Stimulated activated CD8-positive, alpha-beta memory T cell treated with anti-CD3 and anti-CD28 coated beads, Interleukin-12 subunit alpha, Interleukin-12 subunit beta, amount 100 ng/mL, for 24 hours (primary cell): ENCODE results near the gene ZNF436.
A peak's percentile ranks its signal among the peaks of the same experiment; 100 is the strongest.

Experiments used
- DNase-seq: peaks from one replicate; pipeline ENCODE4 v3.0.0-alpha.2; 2020; ENCODE audit errors: extremely low read depth

Gene ZNF436

GRCh38 chr1:23366598-23366997 is 3.0 kb downstream of the ZNF436 start:
- DNase-seq = no peak

DNA sequence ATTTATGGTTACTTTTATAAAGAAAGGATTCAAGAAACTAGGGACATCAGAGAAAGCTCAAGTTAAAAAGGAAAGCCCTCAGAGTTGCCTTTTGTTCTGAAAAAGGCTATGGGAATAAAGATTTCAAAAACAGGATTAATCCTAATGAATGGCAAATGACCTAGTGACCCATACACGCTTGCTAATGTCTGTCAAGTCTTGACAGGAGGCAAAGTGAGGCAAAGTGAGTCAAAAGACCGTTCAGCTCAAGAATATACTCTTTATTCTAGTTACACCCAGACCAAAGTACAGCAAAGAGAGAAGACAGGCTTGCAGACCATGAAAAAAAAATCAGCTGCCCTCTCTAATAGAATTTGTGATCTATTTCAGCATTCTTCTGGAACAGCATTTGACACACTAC is 3.5 kb downstream of the ZNF436 start:
- DNase-seq = no peak

GRCh38 chr1:23362218-23362713 is 7.4 kb downstream of the ZNF436 start:
- DNase-seq = no peak

GRCh38 chr1:23358310-23358875 is 11.2 kb downstream of the ZNF436 start:
- DNase-seq = no peak

DNA sequence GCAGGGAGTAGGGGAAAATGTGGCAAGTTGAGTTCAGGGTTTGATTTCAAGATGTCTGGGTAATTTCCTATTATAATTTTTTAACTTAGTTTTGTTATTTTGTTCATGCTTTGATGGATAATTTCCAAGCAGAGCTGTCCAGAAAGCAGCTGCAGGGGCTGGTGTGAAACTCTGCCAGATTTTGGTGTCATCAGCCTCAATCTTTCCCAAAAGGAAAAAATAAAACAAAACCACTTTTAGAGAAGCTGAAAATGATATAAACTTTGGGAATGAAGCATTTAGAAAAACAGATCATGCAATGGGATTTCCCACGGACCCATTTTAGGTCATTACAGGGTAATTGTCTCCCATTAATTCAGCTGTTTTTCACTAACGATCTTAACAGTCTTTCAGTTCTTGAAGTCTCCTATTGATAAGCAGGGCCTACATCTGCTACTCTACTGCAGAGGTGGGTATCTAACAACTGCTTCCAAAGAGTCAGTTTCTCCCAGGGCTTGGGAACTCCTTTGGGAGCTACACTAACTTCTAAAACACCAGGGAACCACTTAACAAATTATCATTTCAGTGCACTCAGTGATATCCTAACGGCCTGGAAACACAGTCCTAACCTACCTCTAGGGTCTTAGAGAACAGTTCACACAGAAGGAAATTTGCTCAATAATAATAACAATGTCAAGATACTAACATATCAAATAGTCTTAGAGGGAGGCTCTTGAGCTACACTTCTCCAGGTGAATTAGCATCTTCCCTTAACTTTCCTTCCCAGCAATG is 12.3 kb downstream of the ZNF436 start:
- no peak for DNase-seq

GRCh38 chr1:23356471-23357137 is 13.0 kb downstream of the ZNF436 start:
- DNase-seq = no peak

DNA sequence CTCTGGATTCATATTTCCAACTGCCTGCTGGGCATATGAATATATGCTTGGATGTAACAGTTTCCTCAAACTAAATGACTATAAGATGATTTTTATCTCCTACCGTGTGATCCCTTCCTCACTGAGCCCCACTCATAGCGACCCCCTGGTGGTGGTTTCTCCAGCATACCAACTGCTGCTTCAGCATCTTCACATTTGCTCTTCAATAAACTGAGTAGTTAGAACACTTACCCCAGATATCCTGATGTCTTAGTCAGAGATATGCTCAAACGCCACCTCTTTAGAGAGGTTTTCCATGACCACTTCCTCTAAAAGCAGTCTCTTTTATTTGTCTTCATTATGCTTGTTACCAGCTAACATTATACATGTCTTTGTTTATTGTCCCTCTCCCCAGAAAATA is 15.4 kb downstream of the ZNF436 start:
- no peak for DNase-seq

DNA sequence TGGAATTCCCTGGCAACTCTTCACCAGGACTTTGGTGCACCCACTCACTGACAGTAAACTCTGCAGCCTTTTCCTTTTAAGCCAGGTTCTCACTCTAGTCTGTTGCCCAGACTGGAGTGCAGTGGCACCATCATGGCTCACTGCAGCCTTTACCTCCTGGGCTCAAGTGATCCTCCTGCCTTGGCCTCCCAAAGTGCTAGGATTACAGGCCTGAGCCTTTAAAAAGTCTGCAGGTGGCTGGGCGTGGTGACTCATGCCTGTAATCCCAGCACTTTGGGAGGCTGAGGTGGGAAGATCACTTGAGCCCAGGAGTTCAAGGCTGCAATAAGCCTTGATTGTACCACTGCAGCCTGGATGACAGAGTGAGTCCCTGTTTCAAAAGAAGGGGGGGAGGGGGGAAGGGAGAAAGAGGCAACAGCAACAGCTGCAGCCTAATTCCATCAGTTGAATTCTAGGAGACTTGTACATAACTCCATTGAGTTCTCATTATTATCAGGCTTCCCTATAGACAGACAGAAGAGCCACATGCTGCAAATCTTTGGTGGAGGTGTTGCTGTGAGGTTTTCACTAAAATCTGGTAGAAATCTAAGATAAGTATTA is 17.4 kb downstream of the ZNF436 start:
- DNase-seq = no peak

DNA sequence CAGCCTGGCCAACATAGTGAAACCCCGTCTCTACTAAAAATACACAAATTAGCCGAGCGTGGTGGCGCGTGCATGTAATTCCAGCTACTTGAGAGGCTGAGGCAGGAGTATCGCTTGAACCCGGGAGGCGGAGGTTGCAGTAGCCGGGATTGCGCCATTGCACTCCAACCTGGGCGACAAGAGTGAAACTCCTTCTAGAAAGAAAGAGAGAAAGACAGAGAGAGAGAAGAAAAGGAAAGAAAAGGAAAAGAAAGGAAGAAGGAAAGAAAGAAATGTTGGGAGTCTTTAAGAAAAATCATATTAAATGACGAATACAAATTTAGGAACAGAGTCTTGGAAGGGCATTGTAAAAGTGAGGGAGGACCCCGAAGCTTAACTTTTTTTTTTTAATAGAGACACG is 23.7 kb downstream of the ZNF436 start:
- DNase-seq = no peak

DNA sequence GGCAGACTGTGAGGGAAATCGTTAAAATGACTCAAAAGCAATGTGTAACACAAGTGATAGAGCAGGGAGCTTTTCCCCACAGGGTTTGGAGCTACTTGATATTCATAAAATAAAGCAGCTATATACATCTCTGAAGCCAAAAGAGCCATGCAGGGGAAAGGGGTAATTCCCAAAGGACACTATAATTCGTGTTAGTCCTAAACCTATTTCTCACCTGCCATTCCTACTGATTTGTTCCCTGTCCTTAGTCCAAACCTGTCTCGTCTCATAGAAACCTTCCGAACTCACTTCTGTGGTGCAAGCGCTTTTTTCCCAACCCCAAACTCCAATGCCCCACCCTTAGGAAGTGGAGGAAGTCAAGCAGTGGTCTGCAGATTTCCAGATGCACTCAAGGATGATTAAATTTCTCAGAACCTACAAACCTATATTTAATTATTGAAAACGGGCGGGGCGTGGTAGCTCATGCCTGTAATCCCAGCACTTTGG is 24.6 kb downstream of the ZNF436 start:
- no peak for DNase-seq

DNA sequence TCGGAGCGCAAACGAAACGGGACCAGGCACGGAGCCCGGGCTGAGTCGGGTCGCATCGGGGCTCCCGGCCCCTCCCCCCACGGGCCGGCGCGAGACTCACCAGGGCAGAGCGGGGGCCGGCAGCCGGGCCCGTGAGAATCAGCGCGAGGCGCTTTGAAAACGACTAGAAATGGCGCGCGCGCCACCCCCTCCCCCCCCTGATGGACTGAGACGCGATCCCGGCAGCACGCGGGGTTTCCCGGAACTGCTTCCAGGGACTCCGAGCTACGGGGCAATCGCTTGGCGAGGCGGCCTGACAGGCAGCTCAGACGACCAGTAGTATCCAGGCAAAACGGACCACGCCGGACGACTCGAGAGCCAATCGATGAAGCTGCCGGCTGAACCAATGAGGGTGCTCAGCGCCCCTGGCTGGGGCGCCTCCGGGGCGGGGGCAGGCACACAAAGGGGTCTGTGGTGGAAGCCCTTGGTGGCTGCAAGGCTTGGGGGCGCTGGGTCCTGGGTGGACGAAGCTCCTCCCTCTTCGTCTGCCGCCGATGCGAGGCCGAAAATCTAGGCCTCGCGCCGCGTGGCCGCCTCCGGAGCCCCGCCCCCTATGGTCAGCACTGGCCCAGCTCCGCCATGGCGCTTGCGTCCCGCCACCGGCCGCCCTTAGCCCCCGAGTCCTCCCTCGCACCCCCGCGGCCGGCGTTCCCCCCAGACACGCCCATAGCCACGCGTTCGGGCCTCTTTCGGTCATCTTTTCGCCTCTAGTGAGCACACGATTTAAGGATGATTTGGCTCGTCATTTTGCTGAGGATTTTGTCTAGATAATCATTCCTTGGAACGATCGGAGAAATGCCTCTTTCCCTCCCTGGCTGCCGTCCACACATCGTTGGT is 25.3 kb downstream of the ZNF436 start, which contains the start of gene HNRNPR:
Gene HNRNPR (minus strand): TSS at position 174 of the 876 bp plus-strand sequence. CDS start 3,276 bp downstream, outside the sequence.
- DNase-seq = peak; percentile 99

DNA sequence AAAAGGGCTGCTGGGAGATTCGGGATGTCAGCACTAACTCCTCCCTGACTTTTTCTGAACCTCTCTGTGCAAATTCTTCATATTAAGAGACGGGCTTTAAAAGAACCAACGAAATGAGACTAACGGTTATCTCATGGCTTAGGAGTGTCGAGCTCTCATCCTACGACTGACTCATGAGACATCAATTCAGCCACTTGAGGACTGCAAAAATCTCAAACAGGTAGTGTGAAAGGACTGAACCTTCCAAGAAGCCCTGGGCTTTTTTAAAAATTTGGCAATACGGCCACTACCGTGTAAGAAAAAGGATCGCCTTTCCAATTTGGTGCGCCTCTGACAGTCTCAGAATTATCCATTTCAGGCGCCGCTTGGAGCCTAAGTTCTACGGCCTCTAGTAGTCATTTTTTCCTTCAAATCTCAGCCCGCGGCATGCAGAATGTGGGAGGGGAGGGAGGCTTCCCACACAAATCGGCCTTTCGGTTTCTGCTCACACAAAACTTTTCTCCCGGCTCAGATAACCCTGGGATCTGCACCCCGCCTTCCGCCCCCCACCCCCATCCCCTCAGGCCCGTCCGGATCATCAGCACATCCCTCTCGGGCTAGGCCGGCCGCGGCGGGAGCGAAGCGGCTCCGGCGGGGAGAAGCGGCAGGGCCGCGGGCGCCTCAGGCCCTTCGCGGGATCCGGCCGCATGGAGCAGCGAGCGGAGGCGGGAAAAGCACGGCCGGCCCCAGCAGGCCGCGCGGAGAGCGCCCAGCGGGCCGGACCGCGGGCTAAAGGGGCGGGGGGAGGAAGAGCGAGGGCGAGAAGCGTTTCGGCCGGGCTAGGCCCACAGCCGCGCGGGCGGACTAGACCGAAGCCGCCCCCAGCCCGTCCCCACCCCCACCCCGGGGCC is 26.2 kb downstream of the ZNF436 start:
- DNase-seq = no peak

DNA sequence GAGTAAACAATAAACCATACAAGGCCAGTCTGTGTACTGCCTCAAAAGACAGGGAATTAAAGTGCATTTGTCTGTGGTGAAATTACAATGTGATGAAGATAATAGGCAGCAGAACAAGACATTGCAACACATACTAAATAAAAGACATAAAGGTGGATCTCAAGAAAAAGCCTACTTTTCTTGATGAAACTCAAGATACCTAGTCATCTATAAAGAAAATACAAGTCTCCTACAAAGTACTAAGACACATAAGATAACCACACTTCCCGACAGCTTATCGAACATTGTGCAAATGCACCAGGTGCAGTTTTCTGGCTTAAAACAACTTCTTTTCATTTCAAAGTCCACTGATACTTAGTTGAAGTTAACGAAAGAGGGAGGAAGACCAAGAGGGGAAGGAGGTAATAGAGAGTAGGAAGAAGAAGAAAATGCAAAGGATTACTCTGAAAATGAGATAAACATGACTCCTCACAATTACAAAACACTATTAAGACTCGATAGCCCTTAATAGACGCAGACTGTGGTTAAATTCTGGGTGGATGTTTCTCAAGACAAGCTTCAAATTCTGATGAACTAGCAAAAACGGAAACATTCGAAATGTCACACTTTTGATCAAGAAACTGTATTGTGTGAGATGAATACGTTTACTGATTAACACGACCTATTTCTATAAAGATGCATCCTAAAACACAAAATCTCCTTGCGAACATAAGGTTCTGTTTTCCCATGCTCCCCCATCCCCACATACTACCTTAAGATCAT is 27.5 kb downstream of the ZNF436 start:
- DNase-seq = no peak

DNA sequence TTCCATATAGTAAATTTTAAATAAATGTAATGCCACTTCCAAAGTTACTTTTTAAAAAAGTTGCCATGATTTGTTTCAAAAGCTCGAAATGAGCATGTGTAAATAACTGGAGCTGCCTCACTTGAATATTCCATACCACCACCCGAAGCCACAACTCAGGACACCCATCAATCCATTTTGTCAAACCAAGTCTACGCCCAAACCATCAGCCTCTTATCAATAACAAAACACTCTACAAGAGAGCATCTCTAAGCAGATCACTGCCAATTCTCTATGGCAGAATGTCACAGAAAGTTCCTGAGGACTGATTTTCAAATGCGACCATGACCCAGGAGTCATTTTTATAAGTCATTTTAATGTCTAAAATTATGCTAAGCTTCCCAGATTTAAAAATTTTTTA is 30.0 kb downstream of the ZNF436 start:
- no peak for DNase-seq

DNA sequence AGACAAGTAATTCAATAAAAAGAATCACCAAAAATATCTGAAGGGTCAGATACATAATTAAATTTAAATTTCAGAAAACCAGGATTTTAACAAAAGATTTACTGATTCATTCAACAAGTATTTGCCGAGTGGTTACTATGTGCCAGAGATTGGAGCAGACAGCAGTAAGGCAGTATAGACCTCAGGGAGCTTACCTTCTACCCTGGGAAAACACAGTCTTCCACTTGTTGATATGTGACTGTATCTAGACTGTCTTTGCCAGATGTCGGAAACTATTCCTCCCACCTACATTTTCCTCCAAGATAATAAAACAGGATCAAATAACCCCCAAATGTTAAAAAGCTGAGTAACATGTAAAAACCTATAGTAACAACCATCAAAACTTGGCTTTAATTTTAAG is 31.8 kb downstream of the ZNF436 start:
- DNase-seq = no peak

- DNase-seq = no peak
Observed at GRCh38 chr1:23331713-23332112, 37.9 kb downstream of the ZNF436 start.

DNA sequence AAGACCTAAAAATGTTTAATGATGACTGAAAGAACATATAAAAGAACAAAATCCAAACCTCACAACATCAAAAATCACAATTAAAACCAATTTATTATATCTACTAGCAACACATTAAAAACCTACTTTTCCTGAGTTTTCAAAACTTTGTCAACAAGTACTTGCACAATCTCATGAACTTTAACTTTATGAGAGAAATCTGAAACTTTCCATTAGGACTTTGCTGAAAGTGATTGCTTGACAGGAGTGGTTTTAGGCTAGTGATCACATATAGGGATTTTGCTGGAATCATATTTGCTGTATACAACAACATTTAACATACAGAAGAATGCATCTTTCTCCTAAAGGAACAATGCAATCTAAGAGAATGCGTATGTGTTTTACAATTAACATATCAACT is 38.8 kb downstream of the ZNF436 start:
- no peak for DNase-seq

GRCh38 chr1:23325393-23325792 is 44.2 kb downstream of the ZNF436 start:
- no peak for DNase-seq

GRCh38 chr1:23322770-23323169 is 46.9 kb downstream of the ZNF436 start:
- DNase-seq = no peak
